ENCODE measurements around the gene TBCC. TPM values are rescaled to one million over a fixed set of nuclear protein-coding genes. Genes with fewer than 3 reads are reported as not detected.

TBCC gene
- total and polyA plus RNA-seq, 2 of the 13 experiments (the other 11 are each of a cell fraction or from before 2014, with no cell fraction given), result 14.8 to 36.1 TPM

GRCh38 chr6:42784717-42785498 lies 39.0 kb upstream of the TBCC start (continued):
- TF ChIP-seq ISX (CRISPR knock-in tag; conservative IDR thresholded peaks at IDR 0.05), result no peak
- no peak for TF ChIP-seq ZNF263 (CRISPR knock-in tag; IDR thresholded peaks at IDR 0.05)
- no peak for TF ChIP-seq ESRRA (CRISPR knock-in tag; IDR thresholded peaks at IDR 0.05; ENCODE audit: low read depth)
- TF ChIP-seq ZFX (CRISPR knock-in tag; IDR thresholded peaks at IDR 0.05; ENCODE audit: low read depth), result 0 out of 2 replicates have a peak, but pooled peaks have one; percentile 29
- peak; percentile 29 for TF ChIP-seq AGO2 (optimal IDR thresholded peaks at IDR 0.05; ENCODE audit: low read depth, low read length)
- no peak for TF ChIP-seq EP300 (IDR thresholded peaks at IDR 0.05; ENCODE audit: low read depth in 2 of 2, low read length in 2 of 2)
- TF ChIP-seq EP300 (CRISPR knock-in tag; IDR thresholded peaks at IDR 0.05; ENCODE audit: borderline replicate concordance), result no peak

- Histone ChIP-seq H3K27me3 (ENCODE audit: control insufficient read depth in 1 of 2, insufficient read depth in 2 of 2, low read length in 2 of 2) (no peaks in the 10 kb centered on the region; a peak in 1 of 5 replicates), H3K36me3 (replicated peaks in 1 of 2; ENCODE audit: control insufficient read depth in 1 of 2, insufficient read depth in 2 of 2, low read length in 2 of 2) (no peaks in the 10 kb centered on the region; a peak in 1 of 5 replicates), H3K4me3 (replicated peaks in 1 of 3; ENCODE audit: insufficient read depth in 1 of 3, low read depth in 2 of 3, low read length in 3 of 3) (peak overlapping the region; percentile 85 to 94 (median 92)), H2AFZ (ENCODE audit: low read length) (no peak overlapping the region), H3K9me3 (ENCODE audit: low read length) (no peaks in the 10 kb centered on the region), H3K79me2 (ENCODE audit: insufficient read depth, low read length) (peaks cover 61% of the 10 kb centered on the region), H3K4me2 (ENCODE audit: low read depth, low read length) (peak overlapping the region; percentile 78), H3K27ac (ENCODE audit: extremely low read length, insufficient read depth, low read length) (peak overlapping the region; percentile 98), H3K9ac (ENCODE audit: insufficient read depth, low read depth, low read length) (peak overlapping the region; percentile 98), H4K20me1 (ENCODE audit: insufficient read depth, low read length) (peaks cover 8% of the 10 kb centered on the region; the same call in 1 of the 2 replicates), H3K4me1 (ENCODE audit: insufficient read depth, low read length) (peaks cover 58% of the 10 kb centered on the region)
- WGBS (ENCODE audit: low lambda C conversion rate), result 24% methylated on average over 9 of the region's 10 CpGs
- DNase-seq (ENCODE audit: low spot score), result no peak
- FAIRE-seq, result no peak
- ChIA-PET CTCF (ENCODE audit: low intra/inter-chr PET ratio, low total read pairs) (no interaction called here), POLR2A (interaction anchor here (0.7 to 11.1 kb wide), 8 partner anchors 9 to 292 kb away, joined by 3 to 270 read pairs (median 5); partner anchors contain the start of genes PTK7, RPL7L1 and TBCC)
- BruUV-seq (replicated peaks), result TSS peak; percentile 64
- no peak for ATAC-seq
- in situ Hi-C loops (cut with HindIII; ENCODE audit: extremely low pct_ligation_motif_present, low pct_unique_long_range_greater_than_20kb) (loop anchor here (5.0 kb wide), 1 partner anchor 37 kb away; the partner anchor contains the start of gene TBCC), intact Hi-C loops (cut with micrococcal nuclease; ENCODE audit: unreplicated experiment) (loop anchor here (2.0 kb wide), 1 partner anchor 93 kb away; no protein-coding TSS in a partner anchor)
- TF ChIP-seq HOXA9 (CRISPR knock-in tag; IDR thresholded peaks at IDR 0.05; ENCODE audit: borderline replicate concordance) (no peak), ZKSCAN8 (CRISPR knock-in tag; IDR thresholded peaks at IDR 0.05; ENCODE audit: borderline replicate concordance) (no peak), ZNF850 (CRISPR knock-in tag; conservative IDR thresholded peaks at IDR 0.05) (no peak), ZNF557 (CRISPR knock-in tag; IDR thresholded peaks at IDR 0.05) (no peak), ZNF558 (CRISPR knock-in tag; IDR thresholded peaks at IDR 0.05; ENCODE audit: borderline replicate concordance) (no peak), ARNT (IDR thresholded peaks at IDR 0.05) (no peak), ZBTB38 (CRISPR knock-in tag; IDR thresholded peaks at IDR 0.05) (no peak), STAG1 (CRISPR knock-in tag; IDR thresholded peaks at IDR 0.05) (no peak), MZF1 (CRISPR knock-in tag; IDR thresholded peaks at IDR 0.05; ENCODE audit: borderline replicate concordance) (no peak), RNF2 (conservative IDR thresholded peaks at IDR 0.05; ENCODE audit: low read depth) (no peak), ZNF652 (CRISPR knock-in tag; IDR thresholded peaks at IDR 0.05; ENCODE audit: borderline replicate concordance, low read depth) (peak; percentile 91), SALL2 (CRISPR knock-in tag; IDR thresholded peaks at IDR 0.05) (no peak), KLF11 (CRISPR knock-in tag; IDR thresholded peaks at IDR 0.05) (no peak), NFIC (IDR thresholded peaks at IDR 0.05; ENCODE audit: low read length) (0 out of 2 replicates have a peak, but pooled peaks have one; percentile 4), ZNF749 (CRISPR knock-in tag; IDR thresholded peaks at IDR 0.05; ENCODE audit: borderline replicate concordance) (no peak; the same call in 1 of the 2 replicates), HDAC6 (IDR thresholded peaks at IDR 0.05; ENCODE audit: low read depth, low read length) (no peak)
Measured at GRCh38 chr6:42783876-42784642, 38.2 kb upstream of the TBCC start.
